ENCODE results near the gene OR2T2.

DNA sequence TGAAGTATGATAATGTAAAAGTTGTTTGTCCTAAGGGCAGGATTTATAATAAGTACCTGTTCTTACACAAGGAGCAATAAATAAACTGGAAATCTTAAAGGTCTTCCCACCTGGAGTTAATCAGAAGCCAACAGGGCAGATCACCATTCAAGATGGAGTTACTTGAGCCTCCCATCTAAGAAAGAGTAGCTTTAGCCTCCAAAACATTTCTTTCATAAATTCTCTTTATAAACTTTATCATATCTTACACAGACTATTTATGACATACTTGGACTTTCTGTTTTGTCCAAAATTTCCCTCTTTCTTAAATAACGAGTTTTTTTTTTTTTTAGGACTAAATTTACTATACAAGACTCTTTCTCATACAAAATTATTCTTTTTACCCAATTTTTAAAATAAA, 24.1 kb upstream of the OR2T2 start:
- TF ChIP-seq POLR2A (IDR thresholded peaks at IDR 0.05; ENCODE audit: low read depth, low read length): no peak
- no peak for TF ChIP-seq POLR2AphosphoS5 (IDR thresholded peaks at IDR 0.05; ENCODE audit: low read depth, low read length)

Measured in GM12892 (cell line).